GM12873 (cell line): ENCODE results near the gene TBC1D4.

ENCODE experiments used
- TF ChIP-seq, protein P1 (sequence below): IDR thresholded peaks from 2 replicates; pipeline ENCODE4 v1.5.1; 2012; ENCODE audit warnings: low read depth, mild to moderate bottlenecking, moderate library complexity, low read length, control low read depth; ENCODE audit not compliant: insufficient read depth; ENCODE audit errors: missing control alignments

Gene TBC1D4

DNA sequence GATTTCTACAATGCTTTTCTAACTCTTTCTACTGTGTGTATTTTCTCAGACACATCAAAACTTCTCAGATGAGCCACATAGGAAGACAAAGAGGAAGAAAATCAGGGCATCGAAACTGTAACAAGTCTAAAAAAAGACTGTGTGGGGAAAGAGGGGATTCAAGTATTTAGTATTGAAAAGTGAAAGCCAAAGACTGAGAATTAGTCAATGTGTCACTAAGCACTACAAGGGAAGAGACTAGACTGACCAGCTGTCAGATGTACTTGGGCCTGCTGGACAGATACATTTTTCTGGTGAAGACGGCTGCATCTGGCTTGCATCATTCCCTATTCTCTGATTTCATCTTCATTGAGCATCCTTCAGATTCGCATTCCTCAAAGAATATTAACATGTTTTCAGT is 30.3 kb upstream of the TBC1D4 start:
- TF ChIP-seq, protein P1, sequence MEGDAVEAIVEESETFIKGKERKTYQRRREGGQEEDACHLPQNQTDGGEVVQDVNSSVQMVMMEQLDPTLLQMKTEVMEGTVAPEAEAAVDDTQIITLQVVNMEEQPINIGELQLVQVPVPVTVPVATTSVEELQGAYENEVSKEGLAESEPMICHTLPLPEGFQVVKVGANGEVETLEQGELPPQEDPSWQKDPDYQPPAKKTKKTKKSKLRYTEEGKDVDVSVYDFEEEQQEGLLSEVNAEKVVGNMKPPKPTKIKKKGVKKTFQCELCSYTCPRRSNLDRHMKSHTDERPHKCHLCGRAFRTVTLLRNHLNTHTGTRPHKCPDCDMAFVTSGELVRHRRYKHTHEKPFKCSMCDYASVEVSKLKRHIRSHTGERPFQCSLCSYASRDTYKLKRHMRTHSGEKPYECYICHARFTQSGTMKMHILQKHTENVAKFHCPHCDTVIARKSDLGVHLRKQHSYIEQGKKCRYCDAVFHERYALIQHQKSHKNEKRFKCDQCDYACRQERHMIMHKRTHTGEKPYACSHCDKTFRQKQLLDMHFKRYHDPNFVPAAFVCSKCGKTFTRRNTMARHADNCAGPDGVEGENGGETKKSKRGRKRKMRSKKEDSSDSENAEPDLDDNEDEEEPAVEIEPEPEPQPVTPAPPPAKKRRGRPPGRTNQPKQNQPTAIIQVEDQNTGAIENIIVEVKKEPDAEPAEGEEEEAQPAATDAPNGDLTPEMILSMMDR, result no peak

DNA sequence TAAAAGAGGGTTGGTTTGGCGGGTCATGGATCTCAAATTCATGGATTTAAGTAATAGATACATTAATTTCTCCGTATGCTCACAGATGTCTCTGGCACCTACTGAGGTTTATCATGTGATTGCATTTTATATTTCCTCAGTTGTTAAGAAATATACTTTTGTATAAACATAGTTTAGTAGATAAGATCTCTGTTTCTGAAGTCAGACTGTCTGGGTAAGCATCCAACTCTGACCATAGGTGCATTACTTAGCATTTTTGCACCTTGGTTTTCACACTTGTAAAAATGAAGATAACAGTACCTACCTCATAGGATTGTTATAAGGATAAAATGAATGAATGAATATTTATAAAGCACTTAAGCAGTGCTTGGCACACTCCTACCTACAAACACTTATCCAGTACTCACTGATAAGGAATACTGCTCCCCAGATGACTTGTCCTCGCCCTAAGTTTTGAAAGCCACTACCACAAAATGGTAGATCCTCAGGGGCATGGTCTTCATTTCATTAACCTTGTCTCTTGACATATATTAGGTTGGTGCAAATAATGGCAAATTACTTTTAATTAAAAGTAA is 29.2 kb upstream of the TBC1D4 start:
- TF ChIP-seq, protein P1, result no peak

DNA sequence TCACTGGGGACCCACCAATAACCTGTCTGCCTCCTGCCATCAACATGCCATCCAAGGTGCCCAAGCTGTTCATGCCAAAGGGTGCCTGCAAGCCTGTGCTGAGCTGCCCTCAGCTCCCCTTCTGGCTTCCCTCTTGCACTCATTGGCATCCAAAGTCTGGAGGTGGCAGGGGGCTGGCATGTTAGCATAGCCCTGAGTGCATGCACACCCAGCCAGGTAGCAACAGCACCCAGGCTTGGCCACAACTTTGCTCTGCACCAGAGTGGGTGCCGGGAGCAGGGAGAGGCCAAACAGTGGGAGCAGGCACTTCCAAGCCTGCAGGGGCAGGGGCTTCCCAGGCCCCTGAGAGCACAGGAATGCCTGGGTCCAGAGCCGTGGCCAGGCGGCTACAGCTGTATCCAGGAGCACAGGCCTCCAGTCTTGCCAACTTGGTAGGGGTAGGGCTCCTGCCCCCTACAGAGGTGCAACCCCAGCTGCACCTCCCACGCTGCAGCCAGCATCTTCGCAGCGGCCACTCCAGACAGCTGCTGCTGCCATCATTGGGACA is 26.1 kb upstream of the TBC1D4 start:
- TF ChIP-seq, protein P1, result no peak

DNA sequence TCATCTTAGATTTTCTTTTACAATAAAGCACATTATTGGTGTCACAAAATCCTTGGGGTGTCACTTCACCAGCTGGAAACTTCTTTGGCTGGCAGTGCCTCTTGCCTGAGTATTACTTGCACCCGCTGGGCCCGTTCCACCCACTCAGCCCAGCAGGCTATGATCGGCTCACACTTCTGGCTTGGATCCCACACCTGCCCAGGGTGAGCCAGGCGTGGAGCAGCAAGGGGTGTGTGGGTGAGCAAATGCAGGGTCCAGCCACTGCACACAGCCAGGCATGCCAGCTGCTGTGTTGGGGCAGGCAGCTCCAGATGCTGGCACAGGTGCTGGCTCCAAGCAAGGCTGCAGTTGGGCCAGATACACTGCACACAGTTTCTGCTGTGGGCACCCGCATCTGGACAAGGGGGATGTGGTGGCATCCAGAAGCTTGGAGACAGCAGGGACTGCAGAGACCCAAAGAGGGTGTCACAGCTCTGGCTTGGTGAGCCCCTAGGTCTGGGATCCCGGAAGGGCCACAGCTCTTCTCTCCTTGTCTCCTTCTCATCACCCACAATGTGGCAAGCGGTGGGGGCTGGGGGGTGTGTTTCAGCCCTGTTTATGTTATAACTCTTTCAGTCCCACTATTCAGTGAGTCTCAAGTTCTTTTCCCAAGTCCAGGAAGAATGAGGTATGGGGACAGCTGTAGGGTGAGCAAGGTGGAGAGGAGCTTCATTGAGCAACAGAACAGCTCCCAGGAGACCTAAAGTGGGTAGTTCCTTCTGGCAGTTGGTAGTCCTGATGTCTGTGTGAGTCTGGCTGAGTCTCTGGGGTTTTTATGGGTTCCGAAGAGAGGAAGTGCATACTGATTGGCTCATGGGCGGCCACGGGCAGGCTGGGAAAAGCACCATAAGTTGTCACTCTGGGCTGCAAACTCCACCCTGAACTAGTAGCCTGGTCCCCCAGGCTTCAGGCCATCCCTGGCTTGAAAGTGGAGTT is 25.3 kb upstream of the TBC1D4 start:
- TF ChIP-seq, protein P1, result no peak

DNA sequence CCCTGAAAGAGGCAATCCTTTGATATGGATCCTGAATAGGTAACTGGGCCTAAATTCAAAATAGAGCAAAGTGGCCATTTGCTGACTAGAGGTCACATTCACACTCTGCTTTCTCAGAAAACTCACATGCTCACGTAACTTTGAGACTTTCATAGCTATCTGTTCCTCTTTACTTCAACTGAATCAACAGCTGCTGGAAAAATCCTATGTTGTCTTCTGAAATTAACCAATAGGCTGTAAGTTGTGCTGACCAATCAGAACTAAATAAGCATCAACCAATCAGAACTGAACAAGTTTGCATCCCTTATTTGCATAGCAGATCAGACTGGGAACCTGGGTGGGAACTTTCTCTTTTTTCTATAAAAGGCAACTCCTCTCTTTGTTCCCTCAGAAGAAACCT is 24.0 kb upstream of the TBC1D4 start:
- TF ChIP-seq, protein P1, result no peak

DNA sequence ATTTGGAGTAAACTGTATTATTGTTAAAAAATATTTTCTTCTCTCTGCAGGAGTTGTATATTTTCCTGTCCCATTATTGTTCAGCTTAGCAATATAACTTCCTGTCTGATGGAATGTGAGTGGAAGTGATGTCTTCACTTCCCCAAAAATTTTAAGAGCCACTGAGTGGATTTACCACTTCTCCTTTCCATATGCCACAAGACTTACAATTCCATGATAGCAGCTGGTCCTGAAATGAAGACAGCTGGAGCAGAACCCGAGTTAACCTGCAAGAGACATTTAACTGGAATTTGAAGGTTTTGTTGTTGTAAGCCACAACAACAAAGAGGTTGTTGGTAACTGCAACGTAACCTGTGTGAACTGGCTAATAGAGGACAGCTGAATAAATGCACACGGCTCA is 23.4 kb upstream of the TBC1D4 start:
- TF ChIP-seq, protein P1, result no peak

DNA sequence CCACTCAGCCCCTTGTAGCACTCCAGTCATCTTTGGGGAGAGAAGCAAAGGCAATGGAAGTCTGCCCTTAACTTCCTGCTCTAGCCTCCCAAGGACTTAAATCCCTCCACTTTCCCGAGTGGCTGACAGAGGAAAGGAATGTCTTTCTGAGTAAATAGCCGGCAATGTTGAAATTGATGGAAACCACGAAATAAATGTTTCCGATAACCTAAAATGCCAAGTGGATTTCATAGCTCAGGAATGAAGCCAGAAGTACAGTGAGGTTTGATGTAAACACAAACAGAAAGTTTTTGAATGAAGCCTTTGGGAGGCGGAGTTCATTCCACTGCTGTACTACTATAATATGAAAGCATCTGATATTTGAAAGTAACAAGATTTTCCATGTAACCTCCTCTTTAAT is 14.0 kb upstream of the TBC1D4 start:
- TF ChIP-seq, protein P1, result no peak
